Daoy (cell line): ENCODE data around the gene SLAIN1. TPM values are rescaled to one million over a fixed set of nuclear protein-coding genes. Genes with fewer than 3 reads are reported as not detected.

Source experiments
- total RNA-seq: library from RNA; depleted of rRNA; stranded (reverse); fragments of >200 nt; shearing (Covaris generic); gene quantifications from 2 replicates; pipeline ENCODE4 v1.2.3, GENCODE V29; 2014; rRNA removed

Gene SLAIN1
- total RNA-seq, 1 experiment from 2014 or later: 6.7 TPM

Other genes with a start within 250 kb of the SLAIN1 start
- 0.29 TPM in 1 of 2 replicates, not detected in the other for gene SCEL, start 162.0 kb upstream of the SLAIN1 start, total RNA-seq
- 1.5 and 2.1 TPM in 2 replicates for gene EDNRB, start 221.1 kb downstream of the SLAIN1 start, total RNA-seq